Midbrain (tissue), 1 donor: ENCODE results near the gene ARNT2.

Source experiments
- DNase-seq: peaks from one replicate; lab custom pipeline; 2025; lab: John Stamatoyannopoulos, UW

ARNT2 gene

GRCh38 chr15:80514071-80514780 is 110.0 kb downstream of the ARNT2 start:
- DNase-seq, result no peak

- no peak for DNase-seq
Measured at GRCh38 chr15:80517290-80517689, 113.1 kb downstream of the ARNT2 start.

- no peak for DNase-seq
Measured at GRCh38 chr15:80518522-80518921, 114.3 kb downstream of the ARNT2 start.

- DNase-seq, result no peak
Measured at GRCh38 chr15:80523746-80524145, 119.6 kb downstream of the ARNT2 start.

DNA sequence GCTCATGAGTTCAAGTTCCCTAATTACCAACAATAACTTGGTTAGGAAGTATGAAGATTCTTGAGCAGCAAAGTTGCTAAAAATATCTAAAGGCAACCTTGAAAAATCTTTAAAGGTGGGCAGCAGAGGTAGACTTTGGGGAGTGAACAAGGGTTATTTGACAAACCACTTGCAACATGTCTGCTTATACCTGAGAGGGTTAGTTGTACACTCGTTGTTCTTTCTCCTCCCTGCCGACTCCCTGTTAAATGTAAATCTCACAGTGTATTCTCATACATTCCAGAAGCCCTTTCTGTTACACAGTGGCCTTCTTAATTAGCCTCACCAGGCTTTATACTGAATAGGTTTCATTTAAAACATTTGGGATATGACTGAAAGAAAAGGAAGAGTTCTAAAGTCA is 121.7 kb downstream of the ARNT2 start:
- DNase-seq, result no peak

DNA sequence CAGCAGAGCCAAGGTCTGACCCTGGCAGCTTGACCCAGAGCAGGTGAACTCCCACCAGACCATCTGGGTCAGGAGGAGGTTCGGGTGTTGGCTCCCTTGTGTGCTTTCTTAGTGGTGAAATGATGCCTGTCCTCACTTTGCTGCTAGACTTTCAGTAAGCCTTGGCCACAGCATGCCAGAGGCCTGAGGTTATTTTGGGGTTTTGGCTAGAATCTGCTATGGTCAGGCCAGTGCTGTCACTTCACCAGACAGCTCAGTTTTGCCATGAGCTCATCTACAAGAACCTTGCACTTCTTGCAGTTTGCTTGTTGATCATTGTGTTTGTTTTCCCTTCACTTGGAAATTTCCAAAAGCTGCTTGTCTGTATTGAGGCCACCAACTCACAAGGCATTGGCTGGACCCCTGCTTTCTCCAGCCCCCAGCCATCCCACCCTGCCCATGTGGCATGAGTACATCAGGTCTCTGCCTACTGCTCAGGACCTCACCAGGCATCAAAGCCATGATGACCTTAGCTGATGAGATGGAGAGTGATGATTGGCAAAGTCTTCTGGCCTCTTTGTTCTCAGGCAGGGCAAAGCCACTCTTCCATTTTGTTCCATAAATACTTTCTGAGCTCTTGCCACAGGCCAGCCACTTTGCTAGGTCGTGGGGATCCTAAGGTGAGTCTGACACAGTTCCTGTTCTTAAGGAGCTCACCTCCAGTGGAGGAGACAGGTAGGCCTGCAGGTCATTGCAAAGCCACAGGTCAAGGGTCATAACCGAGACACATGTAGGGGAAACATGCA is 122.6 kb downstream of the ARNT2 start:
- DNase-seq, result no peak

DNA sequence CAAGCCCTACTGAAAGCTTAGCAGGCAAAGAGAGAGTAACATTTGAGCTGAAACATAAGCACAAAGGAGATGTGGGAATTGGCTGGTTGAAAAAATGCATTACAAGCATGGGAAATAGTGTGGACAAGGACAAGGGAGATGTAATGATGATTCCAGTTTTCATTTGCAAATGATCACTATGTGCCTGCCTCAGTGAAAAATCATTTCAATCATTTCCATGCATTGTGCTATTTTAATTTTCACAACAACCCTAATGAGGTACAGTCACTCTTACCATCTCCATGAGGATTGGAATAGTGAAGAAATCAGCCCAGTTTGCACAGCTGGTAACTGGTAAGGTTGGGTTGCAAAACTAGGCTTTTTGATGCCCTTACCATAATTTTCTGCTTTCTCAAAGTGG is 123.2 kb downstream of the ARNT2 start:
- DNase-seq, result no peak

DNA sequence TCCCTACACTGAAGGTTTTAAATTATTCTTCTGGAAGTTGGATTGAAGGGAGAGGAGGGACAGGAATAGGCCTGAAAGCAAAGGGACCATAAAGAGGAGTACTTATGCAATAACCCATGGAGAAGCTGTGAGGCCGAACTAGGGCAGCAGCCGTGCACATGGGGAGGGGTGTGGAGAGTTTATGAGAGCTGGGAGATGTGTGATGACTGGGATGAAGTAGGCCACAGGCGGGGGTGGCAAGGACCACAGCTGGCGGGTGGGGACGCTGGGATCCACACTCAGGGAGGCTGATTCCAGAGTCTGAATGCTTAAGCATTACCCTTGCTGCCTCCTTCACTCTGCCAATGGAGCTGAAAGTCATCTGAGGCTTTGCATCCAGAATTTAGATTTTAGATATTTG is 123.8 kb downstream of the ARNT2 start:
- no peak for DNase-seq

DNA sequence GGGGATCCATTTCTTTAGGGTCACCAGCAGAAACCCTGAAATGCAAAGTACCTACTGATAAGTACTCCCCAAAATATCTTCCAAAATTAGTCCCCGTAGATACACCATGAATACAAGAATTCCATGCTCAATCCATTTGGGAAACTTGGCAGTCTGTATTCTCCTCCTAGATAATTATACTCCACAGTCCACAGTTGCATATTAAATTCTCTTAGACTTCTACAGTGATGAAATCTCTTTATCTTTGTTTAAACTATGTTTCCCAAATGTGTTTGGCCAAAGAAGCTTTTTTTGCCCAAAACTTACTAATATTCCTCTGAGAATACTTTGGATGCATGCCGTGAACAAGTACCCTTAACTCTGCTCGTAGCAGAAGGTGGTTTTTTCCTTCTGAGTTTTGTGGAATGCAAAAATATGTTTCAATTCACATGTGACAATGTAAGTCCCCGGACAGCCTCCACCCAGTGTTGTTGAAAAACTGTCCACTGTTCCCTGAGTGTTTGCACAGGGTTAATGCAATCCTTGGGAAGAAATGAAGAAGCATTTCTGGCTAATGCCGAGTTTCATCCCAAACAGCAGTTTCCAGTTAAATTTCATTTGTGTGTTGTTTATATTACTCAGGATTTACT is 126.7 kb downstream of the ARNT2 start:
- DNase-seq, result no peak

DNA sequence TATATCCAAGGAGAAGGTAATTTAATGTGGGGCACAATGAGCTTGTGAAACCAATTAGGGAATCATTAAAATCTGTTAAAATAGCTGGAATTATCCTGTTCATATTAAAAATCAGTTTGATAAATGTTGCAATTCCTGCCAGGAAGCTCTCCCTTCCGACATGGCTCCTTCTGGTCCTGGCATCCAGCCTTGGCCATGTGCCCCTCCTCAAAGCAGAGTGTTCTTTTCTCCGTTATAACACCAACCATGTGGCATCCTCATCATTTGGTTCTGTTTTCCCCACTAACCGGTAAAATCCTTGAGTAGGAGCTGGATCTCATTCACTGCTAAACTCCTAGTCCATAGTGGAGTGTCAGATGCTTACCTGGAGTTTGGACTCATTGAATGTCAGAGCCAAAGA is 127.2 kb downstream of the ARNT2 start:
- no peak for DNase-seq

- DNase-seq, result no peak
Measured at GRCh38 chr15:80531796-80532195, 127.6 kb downstream of the ARNT2 start.

GRCh38 chr15:80533790-80534333 is 129.7 kb downstream of the ARNT2 start:
- DNase-seq, result no peak

GRCh38 chr15:80536231-80536630 is 132.0 kb downstream of the ARNT2 start:
- DNase-seq, result no peak

GRCh38 chr15:80536716-80537115 is 132.5 kb downstream of the ARNT2 start:
- no peak for DNase-seq

GRCh38 chr15:80545078-80545477 is 140.9 kb downstream of the ARNT2 start:
- no peak for DNase-seq

DNA sequence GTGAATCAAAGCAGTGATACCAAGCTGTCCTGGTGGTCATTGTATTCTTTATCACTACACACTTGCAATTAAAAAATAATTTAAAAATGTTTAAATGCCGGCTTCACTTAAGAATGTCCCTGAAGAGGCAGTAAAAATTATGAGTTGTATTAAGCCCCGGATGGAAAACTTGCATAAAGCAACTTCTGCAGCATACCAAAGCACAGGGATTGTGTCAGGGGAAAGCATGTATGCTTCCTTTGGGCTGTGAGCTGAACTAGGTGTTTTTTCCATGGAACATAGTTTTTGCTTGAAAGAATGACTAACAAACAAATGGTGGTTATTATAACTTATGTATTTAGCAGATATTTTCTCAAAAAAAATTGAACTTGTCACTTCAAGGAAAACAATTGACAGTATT is 143.1 kb downstream of the ARNT2 start:
- DNase-seq, result no peak

- DNase-seq, result no peak
Measured at GRCh38 chr15:80549191-80549590, 145.0 kb downstream of the ARNT2 start.

GRCh38 chr15:80549654-80550053 is 145.5 kb downstream of the ARNT2 start:
- no peak for DNase-seq

DNA sequence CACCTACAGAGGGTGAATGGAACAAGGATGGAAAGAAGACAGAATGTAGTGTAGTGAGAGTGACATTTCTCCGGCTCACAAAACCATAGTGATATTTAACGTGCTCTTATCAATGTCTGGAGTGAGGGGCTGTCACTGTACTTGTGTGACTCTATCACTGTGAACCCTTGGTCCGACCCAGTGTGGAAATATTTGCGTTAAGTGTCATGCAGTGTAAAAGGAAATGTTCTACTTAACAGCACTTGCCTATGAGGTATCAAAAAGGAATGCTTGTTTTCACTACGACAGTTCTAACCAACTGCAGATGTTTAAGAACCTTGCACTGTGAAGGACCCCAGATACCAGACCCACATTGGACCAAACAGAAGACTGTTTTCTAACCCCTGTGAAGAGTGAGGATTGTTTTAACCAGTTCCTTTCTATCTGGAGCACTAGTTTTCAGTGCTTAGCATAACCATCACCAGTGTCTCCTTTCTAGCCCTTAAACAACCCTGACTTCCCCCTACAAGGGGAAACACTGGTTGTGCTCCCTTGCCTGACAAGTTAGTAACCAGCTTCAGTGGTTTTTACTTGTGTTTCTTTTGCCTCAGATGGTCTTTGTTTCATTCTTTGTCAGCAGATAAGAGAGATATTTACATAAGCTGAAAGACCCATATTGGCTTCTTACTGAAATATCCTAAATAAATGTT is 146.2 kb downstream of the ARNT2 start:
- no peak for DNase-seq

GRCh38 chr15:80550908-80551260 is 146.7 kb downstream of the ARNT2 start:
- DNase-seq, result no peak

DNA sequence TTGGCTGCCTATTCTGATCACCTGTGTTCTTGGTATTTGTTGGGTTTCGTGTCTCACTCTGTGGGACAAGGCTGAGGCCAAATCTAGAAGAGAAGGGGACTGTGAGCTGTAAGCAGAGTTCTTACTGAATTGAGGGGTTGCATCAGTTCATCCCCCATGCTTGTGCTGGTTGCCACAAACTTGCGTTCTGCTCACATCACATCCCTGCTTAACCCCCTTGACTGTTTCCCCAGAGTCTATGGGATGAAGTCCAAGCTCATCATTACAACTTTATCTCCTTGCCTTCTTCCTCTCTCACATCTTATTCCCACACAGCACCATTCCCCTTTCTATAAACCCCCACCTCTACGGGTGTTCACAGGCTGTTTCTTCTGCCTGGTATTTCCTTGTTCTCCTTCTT is 147.2 kb downstream of the ARNT2 start:
- no peak for DNase-seq

- no peak for DNase-seq
Measured at GRCh38 chr15:80554560-80554959, 150.4 kb downstream of the ARNT2 start.
